ENCODE data around the gene NUTM1. TPM values are rescaled to one million over a fixed set of nuclear protein-coding genes. Genes with fewer than 3 reads are reported as not detected.

Gene NUTM1
- total and polyA plus RNA-seq, 2 of the 13 experiments (the other 11 are each of a cell fraction or from before 2014, with no cell fraction given) = not detected

- H3K27ac ChIP-seq (ENCODE audit: extremely low read length, insufficient read depth, low read length) = peak overlapping the region; percentile 79
- peak overlapping the region; percentile 68 to 76 (median 71) for H3K4me3 ChIP-seq (replicated peaks in 1 of 3; ENCODE audit: insufficient read depth in 1 of 3, low read depth in 2 of 3, low read length in 3 of 3)
- in situ Hi-C loops (cut with HindIII; ENCODE audit: extremely low pct_ligation_motif_present, low pct_unique_long_range_greater_than_20kb) = no loop called here
- no peaks in the 10 kb centered on the region for H4K20me1 ChIP-seq (ENCODE audit: insufficient read depth, low read length)
- POLR2A ChIA-PET = interaction anchor here (0.9 to 3.4 kb wide), 9 partner anchors 10 to 217 kb away, joined by 3 to 17 read pairs (median 5); partner anchors contain the start of genes EMC7, LPCAT4, NOP10 and NUTM1
- peak overlapping the region; percentile 55 for H2AFZ ChIP-seq (ENCODE audit: low read length)
- WGBS (ENCODE audit: low lambda C conversion rate) = 1% methylated on average over 10 of the region's 10 CpGs
- H3K4me2 ChIP-seq (ENCODE audit: low read depth, low read length) = peak overlapping the region; percentile 69
- H3K79me2 ChIP-seq (ENCODE audit: insufficient read depth, low read length) = peaks cover 24% of the 10 kb centered on the region
- no peaks in the 10 kb centered on the region for H3K9me3 ChIP-seq (ENCODE audit: low read length)
- H3K9ac ChIP-seq (ENCODE audit: insufficient read depth, low read depth, low read length) = peak overlapping the region; percentile 72
- H3K36me3 ChIP-seq (replicated peaks in 1 of 2; ENCODE audit: control insufficient read depth in 1 of 2, insufficient read depth in 2 of 2, low read length in 2 of 2) = peaks cover under 1 to 7% of the 10 kb centered on the region in 2 experiments; a peak in 3 of 5 replicates
- CTCF ChIA-PET (ENCODE audit: low intra/inter-chr PET ratio, low total read pairs) = no interaction called here
- no peaks in the 10 kb centered on the region for H3K27me3 ChIP-seq (ENCODE audit: control insufficient read depth in 1 of 2, insufficient read depth in 2 of 2, low read length in 2 of 2)
- H3K4me1 ChIP-seq (ENCODE audit: insufficient read depth, low read length) = peaks cover 14% of the 10 kb centered on the region
- FAIRE-seq (peak; percentile 82), DNase-seq (ENCODE audit: low spot score) (peak; percentile 78), ATAC-seq (peak; percentile 96)
- BruUV-seq (replicated peaks) = TSS peak; percentile 83
- intact Hi-C loops (cut with micrococcal nuclease; ENCODE audit: unreplicated experiment) = loop anchor here (2.0 kb wide), 1 partner anchor 24 kb away; the partner anchor contains the start of genes NOP10 and NUTM1
- TF ChIP-seq IRF9 (CRISPR knock-in tag; IDR thresholded peaks at IDR 0.05; ENCODE audit: borderline replicate concordance) = no peak
- TF ChIP-seq DR1 (CRISPR knock-in tag; IDR thresholded peaks at IDR 0.05) = no peak
- TF ChIP-seq SP2 (CRISPR knock-in tag; IDR thresholded peaks at IDR 0.05) = no peak
- peak; percentile 69 for TF ChIP-seq TAF1 (CRISPR knock-in tag; IDR thresholded peaks at IDR 0.05)
- TF ChIP-seq ZNF547 (CRISPR knock-in tag; IDR thresholded peaks at IDR 0.05) = 0 out of 2 replicates have a peak, but pooled peaks have one; percentile 28
- no peak for TF ChIP-seq MXD1 (CRISPR knock-in tag; IDR thresholded peaks at IDR 0.05)
- no peak for TF ChIP-seq PPARG (CRISPR knock-in tag; conservative IDR thresholded peaks at IDR 0.05)
- TF ChIP-seq SMAD3 (CRISPR knock-in tag; IDR thresholded peaks at IDR 0.05) = no peak
- no peak for TF ChIP-seq ZNF737 (CRISPR knock-in tag; IDR thresholded peaks at IDR 0.05; ENCODE audit: borderline replicate concordance)
- peak; percentile 26; the same call in 1 of the 2 replicates for TF ChIP-seq ZNF580 (CRISPR knock-in tag; IDR thresholded peaks at IDR 0.05; ENCODE audit: borderline replicate concordance, low read depth)
- no peak for TF ChIP-seq ZBTB34 (CRISPR knock-in tag; IDR thresholded peaks at IDR 0.05)
- TF ChIP-seq ZNF790 (CRISPR knock-in tag; IDR thresholded peaks at IDR 0.05; ENCODE audit: borderline replicate concordance) = no peak
- TF ChIP-seq KMT2A (CRISPR knock-in tag; IDR thresholded peaks at IDR 0.05) = peak; percentile 54; the same call in 1 of the 2 replicates
- 0 out of 2 replicates have a peak, but pooled peaks have one; percentile 39 for TF ChIP-seq ZNF142 (CRISPR knock-in tag; IDR thresholded peaks at IDR 0.05)
Measured at GRCh38 chr15:34318277-34319079, 24.6 kb upstream of the NUTM1 start.
